Gastroesophageal sphincter (tissue), 4 donors: Measurements from ENCODE around the gene SFMBT2. TPM values are rescaled to one million over a fixed set of nuclear protein-coding genes. Genes with fewer than 3 reads are reported as not detected.

ENCODE experiments used
- ATAC-seq: fragments of 150-250 bp; one replicate; pipeline ENCODE4 v1.9.1; 2016; ENCODE audit warnings: mild to moderate bottlenecking, moderate library complexity
- H3K27ac ChIP-seq, 4 donors: fragments of 200-600 bp; sonication (generic) in 3 of 4; 1 replicate in 3 of 4; 2 replicates in 1 of 4; pipeline ENCODE4 v1.5.1; 2016 to 2019
- H3K27me3 ChIP-seq: fragments of 200-600 bp; sonication (generic); one replicate; pipeline ENCODE4 v1.5.1; 2019
- H3K36me3 ChIP-seq, 2 donors: fragments of 200-600 bp; sonication (generic); one replicate each; pipeline ENCODE4 v1.5.1; 2019; ENCODE audit warnings: control low read depth in 1 of 2
- H3K4me1 ChIP-seq, 3 donors: fragments of 200-600 bp; sonication (generic); 1 replicate in 2 of 3; 2 replicates in 1 of 3; pipeline ENCODE4 v1.5.1; 2016 to 2019; ENCODE audit warnings: control low read depth in 2 of 3
- H3K4me3 ChIP-seq, 2 donors: fragments of 200-600 bp; sonication (generic); one replicate each; pipeline ENCODE4 v1.5.1; 2019; ENCODE audit warnings: mild to moderate bottlenecking in 1 of 2, moderate library complexity in 1 of 2
- H3K9me3 ChIP-seq, 3 donors: fragments of 200-600 bp; sonication (generic); one replicate each; pipeline ENCODE4 v1.5.1; 2017 to 2019; ENCODE audit warnings: control low read depth in 2 of 3
- CTCF ChIP-seq, 4 experiments: fragments of 200-600 bp in 2 of 4; fragments of 450-650 bp in 2 of 4; sonication (generic) in 1 of 4; IDR thresholded peaks; one replicate each; pipeline ENCODE4 v1.5.1; 2017 to 2019; ENCODE audit warnings: antibody characterized with exemption in 4 of 4, mild to moderate bottlenecking in 2 of 4, moderate library complexity in 2 of 4
- EP300 ChIP-seq: sonication (generic); formaldehyde crosslinking; IDR thresholded peaks from one replicate; pipeline ENCODE4 v1.6.1; 2017; ENCODE audit warnings: antibody characterized with exemption, mild to moderate bottlenecking
- POLR2A ChIP-seq, 2 donors: fragments of 450-650 bp; IDR thresholded peaks; one replicate each; pipeline ENCODE4 v1.6.1; 2017; ENCODE audit warnings: antibody characterized with exemption in 2 of 2, mild to moderate bottlenecking in 2 of 2, moderate library complexity in 1 of 2
- POLR2AphosphoS5 ChIP-seq: sonication (generic); formaldehyde crosslinking; IDR thresholded peaks from one replicate; pipeline ENCODE4 v1.6.1; 2017; ENCODE audit warnings: antibody characterized with exemption
- WGBS, 2 donors: methylation state at CpG; one replicate each; pipeline ENCODE4 v1.1.5; 2018; ENCODE audit warnings: low coverage in 1 of 2; 5-methylcytosine and 5-hydroxymethylcytosine counted together
- total RNA-seq, 4 donors: library from RNA; depleted of rRNA; stranded (reverse); fragments of >200 nt; gene quantifications; one replicate each; pipeline ENCODE4 v1.1.0, GENCODE V29; 2016

The SFMBT2 gene
- total RNA-seq, 4 donors from 2014 or later = 6.9 to 14.3 (median 11.4) TPM

- TF ChIP-seq CTCF (IDR thresholded peaks at IDR 0.05) (no peak), POLR2A (IDR thresholded peaks at IDR 0.05) (no peak), POLR2AphosphoS5 (no peak), EP300 (no peak)
- ATAC-seq = no peak
- Histone ChIP-seq H3K4me3 (no peak overlapping the region), H3K27me3 (no peaks in the 10 kb centered on the region), H3K36me3 (peaks cover 0 to 50% of the 10 kb centered on the region in 2 donors), H3K4me1 (no peaks in the 10 kb centered on the region), H3K27ac (no peak overlapping the region), H3K9me3 (no peaks in the 10 kb centered on the region)
- 29 to 66% methylated on average over 4 to 5 of the region's 5 CpGs for WGBS, 2 donors
Measured at GRCh38 chr10:7159928-7160327, 250.9 kb downstream of the SFMBT2 start.

GRCh38 chr10:7159517-7159916 lies 251.3 kb downstream of the SFMBT2 start:
- Histone ChIP-seq H3K4me3 (no peak overlapping the region), H3K4me1 (no peaks in the 10 kb centered on the region), H3K27ac (no peak overlapping the region), H3K27me3 (no peaks in the 10 kb centered on the region), H3K9me3 (no peaks in the 10 kb centered on the region), H3K36me3 (peaks cover 0 to 47% of the 10 kb centered on the region in 2 donors)
- WGBS, 2 donors = 88 to 89% methylated on average over 4 to 5 of the region's 5 CpGs
- no peak for ATAC-seq
- TF ChIP-seq CTCF (IDR thresholded peaks at IDR 0.05) = no peak

- Histone ChIP-seq H3K9me3 (no peaks in the 10 kb centered on the region), H3K4me3 (no peak overlapping the region), H3K27ac (no peak overlapping the region), H3K36me3 (peaks cover 0 to 23% of the 10 kb centered on the region in 2 donors), H3K4me1 (no peaks in the 10 kb centered on the region), H3K27me3 (no peaks in the 10 kb centered on the region)
- WGBS, 2 donors = 92 to 100% methylated on average over 1 to 2 of the region's 2 CpGs
- no peak for TF ChIP-seq CTCF (IDR thresholded peaks at IDR 0.05)
- no peak for TF ChIP-seq POLR2A (IDR thresholded peaks at IDR 0.05)
- no peak for TF ChIP-seq EP300
- no peak for TF ChIP-seq POLR2AphosphoS5
- no peak for ATAC-seq
Measured at GRCh38 chr10:7157091-7157490, 253.7 kb downstream of the SFMBT2 start.

- WGBS, 2 donors = 82 to 100% methylated on average over 1 of the region's 1 CpG
- Histone ChIP-seq H3K4me3 (no peak overlapping the region), H3K9me3 (no peaks in the 10 kb centered on the region), H3K36me3 (no peaks in the 10 kb centered on the region), H3K4me1 (no peaks in the 10 kb centered on the region), H3K27me3 (peaks cover 7% of the 10 kb centered on the region), H3K27ac (no peak overlapping the region)
- ATAC-seq = no peak
- peak; percentile 23 for TF ChIP-seq POLR2AphosphoS5
- TF ChIP-seq EP300 = no peak
Measured at GRCh38 chr10:7153750-7154149, 257.1 kb downstream of the SFMBT2 start.

GRCh38 chr10:7152982-7153381 lies 257.9 kb downstream of the SFMBT2 start:
- ATAC-seq = no peak
- no peak overlapping the region for H3K27ac ChIP-seq
- H3K4me1 ChIP-seq = no peaks in the 10 kb centered on the region
- no peaks in the 10 kb centered on the region for H3K9me3 ChIP-seq
- no peak overlapping the region for H3K4me3 ChIP-seq
- H3K27me3 ChIP-seq = peaks cover 11% of the 10 kb centered on the region
- 80 to 94% methylated on average over 2 to 3 of the region's 3 CpGs for WGBS, 2 donors
- no peaks in the 10 kb centered on the region for H3K36me3 ChIP-seq
- no peak for TF ChIP-seq CTCF (IDR thresholded peaks at IDR 0.05)
- TF ChIP-seq POLR2AphosphoS5 = no peak
- TF ChIP-seq EP300 = no peak
- no peak for TF ChIP-seq POLR2A (IDR thresholded peaks at IDR 0.05)

GRCh38 chr10:7152341-7152740 lies 258.5 kb downstream of the SFMBT2 start:
- no peaks in the 10 kb centered on the region for H3K4me1 ChIP-seq
- TF ChIP-seq CTCF (IDR thresholded peaks at IDR 0.05) (no peak), POLR2AphosphoS5 (no peak), POLR2A (IDR thresholded peaks at IDR 0.05) (no peak), EP300 (no peak)

More at GRCh38 chr10:7152341-7152740, 258.5 kb downstream of the SFMBT2 start:
- 76 to 94% methylated on average over 2 of the region's 2 CpGs for WGBS, 2 donors
- H3K9me3 ChIP-seq = no peaks in the 10 kb centered on the region
- no peak overlapping the region for H3K4me3 ChIP-seq
- peaks cover 17% of the 10 kb centered on the region for H3K27me3 ChIP-seq
- H3K36me3 ChIP-seq = no peaks in the 10 kb centered on the region
- H3K27ac ChIP-seq = no peak overlapping the region
- ATAC-seq = no peak
